Dermis microvascular lymphatic vessel endothelial cell (primary cell): Measurements from ENCODE around the gene FAT3. TPM values are rescaled to one million over a fixed set of nuclear protein-coding genes. Genes with fewer than 3 reads are reported as not detected.
A peak's percentile ranks its signal among the peaks of the same experiment; 100 is the strongest.

Experiments used
- DNase-seq, 2 donors: peaks; one replicate each; pipeline versions ENCODE4 v3.0.0 to v3.0.0-alpha.2; 2010; ENCODE audit warnings: low read depth in 2 of 2
- total RNA-seq: library from RNA; depleted of rRNA; stranded (reverse); fragments of >200 nt; gene quantifications from 2 replicates; pipeline ENCODE4 v1.2.1, GENCODE V29; 2014

Gene FAT3
- total RNA-seq, 1 donor from 2014 or later: not detected

GRCh38 chr11:92227959-92228935 is 3.6 kb downstream of the FAT3 start:
- no peak for DNase-seq

GRCh38 chr11:92236856-92237255 is 12.2 kb downstream of the FAT3 start:
- DNase-seq: no peak

- DNase-seq: no peak
Measured at GRCh38 chr11:92240916-92241315, 16.3 kb downstream of the FAT3 start.

- DNase-seq: no peak
Measured at GRCh38 chr11:92245700-92246271, 21.2 kb downstream of the FAT3 start.

- DNase-seq: no peak
Measured at GRCh38 chr11:92246630-92247029, 22.0 kb downstream of the FAT3 start.

- no peak for DNase-seq
Measured at GRCh38 chr11:92249156-92249753, 24.6 kb downstream of the FAT3 start.

- DNase-seq: no peak
Measured at GRCh38 chr11:92251980-92252379, 27.4 kb downstream of the FAT3 start.

- DNase-seq: no peak
Measured at GRCh38 chr11:92253421-92253820, 28.8 kb downstream of the FAT3 start.

GRCh38 chr11:92253945-92254344 is 29.3 kb downstream of the FAT3 start:
- DNase-seq: no peak

GRCh38 chr11:92257536-92257935 is 32.9 kb downstream of the FAT3 start:
- DNase-seq: no peak

GRCh38 chr11:92259861-92260260 is 35.2 kb downstream of the FAT3 start:
- no peak for DNase-seq

- DNase-seq: no peak
Measured at GRCh38 chr11:92264350-92264749, 39.7 kb downstream of the FAT3 start.

- no peak for DNase-seq
Measured at GRCh38 chr11:92266806-92267205, 42.2 kb downstream of the FAT3 start.

GRCh38 chr11:92267278-92267677 is 42.7 kb downstream of the FAT3 start:
- DNase-seq: no peak

- no peak for DNase-seq
Measured at GRCh38 chr11:92267968-92268367, 43.4 kb downstream of the FAT3 start.

- no peak for DNase-seq
Measured at GRCh38 chr11:92268546-92268945, 43.9 kb downstream of the FAT3 start.

- DNase-seq: peak in 1 of 2 donors; percentile 12
Measured at GRCh38 chr11:92269021-92269420, 44.4 kb downstream of the FAT3 start.

GRCh38 chr11:92269841-92270240 is 45.2 kb downstream of the FAT3 start:
- no peak for DNase-seq

GRCh38 chr11:92272651-92273050 is 48.0 kb downstream of the FAT3 start:
- no peak for DNase-seq
